Esophagus squamous epithelium (tissue), 5 donors: ENCODE results near the gene NRXN2. TPM values are rescaled to one million over a fixed set of nuclear protein-coding genes. Genes with fewer than 3 reads are reported as not detected.
"Not testable (repeated sequence)": the region's sequence is repeated elsewhere in the genome, so short reads cannot be mapped to it uniquely, and the experiment has no call there.

Experiments
- DNase-seq: peaks from one replicate; lab custom pipeline; 2025; lab: John Stamatoyannopoulos, UW
- H3K27ac ChIP-seq, 4 donors: fragments of 200-600 bp; sonication (generic); one replicate each; pipeline ENCODE4 v1.5.1; 2016 to 2019; ENCODE audit warnings: mild to moderate bottlenecking in 1 of 4
- H3K27me3 ChIP-seq, 4 donors: fragments of 200-600 bp; sonication (generic); 1 replicate in 3 of 4; 2 replicates in 1 of 4; pipeline versions ENCODE4 v1.5.1 to v1.6.0; 2017 to 2021; ENCODE audit warnings: antibody characterized with exemption in 1 of 4
- H3K36me3 ChIP-seq, 3 donors: fragments of 200-600 bp; sonication (generic); one replicate each; pipeline ENCODE4 v1.5.1; 2016 to 2019
- H3K4me1 ChIP-seq, 3 donors: fragments of 200-600 bp; sonication (generic); one replicate each; pipeline ENCODE4 v1.5.1; 2017 to 2019
- H3K4me3 ChIP-seq, 4 donors: fragments of 200-600 bp; sonication (generic); 1 replicate in 3 of 4; 2 replicates in 1 of 4; pipeline ENCODE4 v1.5.1; 2016 to 2019; ENCODE audit warnings: mild to moderate bottlenecking in 2 of 4, moderate library complexity in 1 of 4
- H3K9me3 ChIP-seq, 3 donors: fragments of 200-600 bp; sonication (generic); one replicate each; pipeline ENCODE4 v1.5.1; 2016 to 2019
- POLR2A ChIP-seq, 4 donors: fragments of 450-650 bp; IDR thresholded peaks; one replicate each; pipeline ENCODE4 v1.6.1; 2017; ENCODE audit warnings: antibody characterized with exemption in 4 of 4, mild to moderate bottlenecking in 4 of 4, moderate library complexity in 3 of 4
- WGBS, 2 donors: methylation state at CpG; one replicate each; pipeline ENCODE4 v1.1.5; 2018; 5-methylcytosine and 5-hydroxymethylcytosine counted together
- intact Hi-C: fragments of 100-400 bp; cut with DNase I; formaldehyde crosslinking; loops from one replicate; pipeline ENCODE4 v1.15.0; 2022
- total RNA-seq, 4 donors: library from RNA; depleted of rRNA; stranded (reverse); fragments of >200 nt; gene quantifications; one replicate each; pipeline ENCODE4 v1.1.0, GENCODE V29; 2016
- TF ChIP-seq, protein P1 (sequence below), 6 experiments: fragments of 450-650 bp in 4 of 6; fragments of 200-600 bp in 2 of 6; sonication (generic) in 2 of 6; IDR thresholded peaks; one replicate each; pipeline ENCODE4 v1.5.1; 2016 to 2019; ENCODE audit warnings: antibody characterized with exemption in 6 of 6, mild to moderate bottlenecking in 4 of 6, moderate library complexity in 4 of 6
- donor health status: DM: yes; HTN: yes; CAD: no.

NRXN2 gene
- total RNA-seq, 4 donors from 2014 or later: 0.38 TPM; not detected in 3

DNA sequence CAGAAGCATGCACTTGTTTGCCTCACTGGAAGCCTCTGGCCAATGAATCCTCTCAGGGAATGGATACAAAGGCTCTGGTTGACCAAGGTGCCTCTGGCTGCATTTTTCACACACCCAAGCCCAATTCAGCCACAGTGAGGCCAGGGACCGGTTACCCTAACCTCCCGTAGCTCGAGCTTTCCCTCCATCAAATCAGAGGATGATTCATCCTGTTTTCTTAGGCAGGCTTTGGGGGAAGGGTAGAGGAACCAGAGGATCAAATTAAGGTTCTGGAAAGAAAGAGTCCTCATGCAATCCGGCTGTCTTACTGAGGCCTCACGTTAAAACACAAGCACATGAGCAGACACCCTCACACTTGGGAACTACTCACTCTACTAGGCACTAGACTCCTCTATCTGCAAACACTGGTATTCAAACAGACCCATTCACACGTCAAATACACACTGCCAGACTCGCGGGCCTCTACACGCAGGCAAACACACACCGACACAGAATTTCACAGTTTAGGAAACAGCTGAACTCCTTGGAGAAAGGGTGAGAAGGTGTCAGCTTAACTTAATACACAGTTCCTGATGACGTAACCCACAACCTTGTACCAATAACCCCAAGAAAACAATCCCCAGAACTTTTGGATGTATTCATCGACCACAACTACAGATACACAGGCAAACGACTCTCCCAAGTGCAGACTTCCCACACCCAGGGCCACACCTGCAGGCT is 12.4 kb downstream of the NRXN2 start:
- TF ChIP-seq, protein P1, sequence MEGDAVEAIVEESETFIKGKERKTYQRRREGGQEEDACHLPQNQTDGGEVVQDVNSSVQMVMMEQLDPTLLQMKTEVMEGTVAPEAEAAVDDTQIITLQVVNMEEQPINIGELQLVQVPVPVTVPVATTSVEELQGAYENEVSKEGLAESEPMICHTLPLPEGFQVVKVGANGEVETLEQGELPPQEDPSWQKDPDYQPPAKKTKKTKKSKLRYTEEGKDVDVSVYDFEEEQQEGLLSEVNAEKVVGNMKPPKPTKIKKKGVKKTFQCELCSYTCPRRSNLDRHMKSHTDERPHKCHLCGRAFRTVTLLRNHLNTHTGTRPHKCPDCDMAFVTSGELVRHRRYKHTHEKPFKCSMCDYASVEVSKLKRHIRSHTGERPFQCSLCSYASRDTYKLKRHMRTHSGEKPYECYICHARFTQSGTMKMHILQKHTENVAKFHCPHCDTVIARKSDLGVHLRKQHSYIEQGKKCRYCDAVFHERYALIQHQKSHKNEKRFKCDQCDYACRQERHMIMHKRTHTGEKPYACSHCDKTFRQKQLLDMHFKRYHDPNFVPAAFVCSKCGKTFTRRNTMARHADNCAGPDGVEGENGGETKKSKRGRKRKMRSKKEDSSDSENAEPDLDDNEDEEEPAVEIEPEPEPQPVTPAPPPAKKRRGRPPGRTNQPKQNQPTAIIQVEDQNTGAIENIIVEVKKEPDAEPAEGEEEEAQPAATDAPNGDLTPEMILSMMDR (IDR thresholded peaks at IDR 0.05): no peak
- no peak for TF ChIP-seq POLR2A (IDR thresholded peaks at IDR 0.05)
- 28 to 39% methylated on average over 13 of the region's 13 CpGs for WGBS, 2 donors
- intact Hi-C loops: no loop called here
- Histone ChIP-seq H3K4me1 (peaks cover 4 to 28% (median 19%) of the 10 kb centered on the region in 3 donors), H3K27me3 (peaks cover 14 to 95% (median 26%) of the 10 kb centered on the region in 4 donors), H3K36me3 (no peaks in the 10 kb centered on the region), H3K4me3 (no peak overlapping the region), H3K9me3 (no peaks in the 10 kb centered on the region), H3K27ac (no peak overlapping the region)
- no peak for DNase-seq

DNA sequence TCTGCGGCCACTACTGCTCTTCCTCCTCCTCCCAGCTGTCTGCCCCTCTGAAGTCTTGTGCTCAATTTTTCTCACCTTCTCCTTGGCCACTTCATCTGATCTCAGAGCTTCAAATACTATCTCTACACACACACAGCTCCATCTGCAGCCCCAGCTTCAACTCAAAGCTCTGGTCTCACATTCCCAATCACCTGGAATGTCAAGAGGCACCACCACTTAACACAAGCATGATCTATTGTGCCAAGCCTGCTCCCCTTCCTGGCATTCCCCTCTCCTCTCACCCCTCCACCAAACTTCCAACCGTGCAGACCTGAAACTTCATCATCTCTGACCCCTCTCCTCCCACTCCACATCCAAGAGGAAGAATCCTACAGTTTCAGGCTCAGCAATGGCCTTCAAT is 17.5 kb downstream of the NRXN2 start:
- 37 to 51% methylated on average over 2 of the region's 2 CpGs for WGBS, 2 donors
- H3K36me3 ChIP-seq: no peaks in the 10 kb centered on the region
- no peak overlapping the region for H3K4me3 ChIP-seq
- no peaks in the 10 kb centered on the region for H3K9me3 ChIP-seq
- TF ChIP-seq, protein P1 (IDR thresholded peaks at IDR 0.05): no peak
- TF ChIP-seq POLR2A (IDR thresholded peaks at IDR 0.05): no peak
- no peaks in the 10 kb centered on the region for H3K4me1 ChIP-seq
- intact Hi-C loops: no loop called here
- no peak for DNase-seq
- H3K27ac ChIP-seq: no peak overlapping the region
- peaks cover 0 to 85% (median 0%) of the 10 kb centered on the region in 4 donors for H3K27me3 ChIP-seq

DNA sequence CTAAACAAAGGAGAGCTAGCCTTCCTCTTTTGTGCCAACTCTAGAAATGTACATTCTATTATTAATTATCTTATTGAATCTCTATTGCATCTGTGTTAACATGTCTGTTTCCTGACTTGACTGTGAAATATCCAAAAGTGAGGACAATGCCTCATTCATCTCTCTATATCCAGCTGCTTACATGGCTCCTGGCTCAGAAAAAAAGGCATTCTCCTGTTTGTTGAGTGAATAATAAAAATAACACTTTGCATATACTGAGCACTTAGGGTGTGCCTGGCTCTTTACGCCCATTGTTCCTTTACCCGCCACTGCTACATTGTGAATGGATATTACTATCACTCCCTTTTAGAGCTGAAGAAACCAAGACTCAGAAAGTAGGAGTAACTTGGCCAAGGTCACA is 19.9 kb downstream of the NRXN2 start:
- no peak for DNase-seq
- H3K27me3 ChIP-seq: peaks cover 0 to 68% (median 0%) of the 10 kb centered on the region in 4 donors
- intact Hi-C loops: no loop called here
- no peak for TF ChIP-seq POLR2A (IDR thresholded peaks at IDR 0.05)
- TF ChIP-seq, protein P1 (IDR thresholded peaks at IDR 0.05): no peak
- H3K4me1 ChIP-seq: no peaks in the 10 kb centered on the region
- H3K36me3 ChIP-seq: no peaks in the 10 kb centered on the region
- no peaks in the 10 kb centered on the region for H3K9me3 ChIP-seq
- H3K27ac ChIP-seq: no peak overlapping the region
- 83 to 84% methylated on average over 2 of the region's 2 CpGs for WGBS, 2 donors
- no peak overlapping the region for H3K4me3 ChIP-seq

DNA sequence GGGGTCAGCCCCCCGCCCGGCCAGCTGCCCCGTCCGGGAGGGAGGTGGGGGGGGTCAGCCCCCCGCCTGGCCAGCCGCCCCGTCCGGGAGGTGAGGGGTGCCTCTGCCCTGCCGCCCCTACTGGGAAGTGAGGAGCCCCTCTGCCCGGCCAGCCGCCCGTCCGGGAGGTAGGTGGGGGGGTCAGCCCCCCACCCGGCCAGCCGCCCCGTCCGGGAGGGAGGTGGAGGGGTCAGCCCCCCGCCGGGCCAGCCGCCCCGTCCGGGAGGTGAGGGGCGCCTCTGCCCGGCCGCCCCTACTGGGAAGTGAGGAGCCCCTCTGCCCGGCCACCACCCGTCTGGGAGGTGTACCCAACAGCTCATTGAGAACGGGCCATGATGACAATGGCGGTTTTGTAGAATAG is 21.0 kb downstream of the NRXN2 start:
- H3K4me3 ChIP-seq, H3K27ac ChIP-seq, intact Hi-C loops, H3K9me3 ChIP-seq, H3K4me1 ChIP-seq, DNase-seq, H3K36me3 ChIP-seq: not testable (repeated sequence)
- no CpG with 5 or more reads among the region's 29 CpGs for WGBS, 2 donors
- H3K27me3 ChIP-seq: peaks cover 0 to 65% (median 0%) of the 10 kb centered on the region in 4 donors

DNA sequence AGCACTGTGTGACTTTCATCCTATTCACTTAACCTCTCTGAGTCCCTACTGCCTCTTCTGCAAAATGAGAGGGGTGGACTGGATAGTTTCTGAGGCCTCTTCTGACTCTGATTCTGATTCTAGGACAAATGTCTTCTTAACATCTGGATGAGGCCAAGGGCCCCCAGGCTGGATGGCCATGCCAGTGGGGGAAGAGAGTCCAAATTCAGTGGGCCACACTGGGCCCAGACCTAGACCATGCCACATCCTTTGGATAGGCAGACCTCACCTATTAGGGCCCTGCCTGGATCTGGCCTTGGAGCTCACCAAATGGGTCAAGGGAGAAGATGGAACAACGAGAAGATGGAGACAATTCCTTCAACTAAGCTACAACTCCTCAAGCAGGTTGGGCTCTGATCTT is 24.6 kb downstream of the NRXN2 start:
- Histone ChIP-seq H3K9me3 (no peaks in the 10 kb centered on the region), H3K27ac (no peak overlapping the region), H3K36me3 (no peaks in the 10 kb centered on the region), H3K27me3 (peaks cover 0 to 68% (median 0%) of the 10 kb centered on the region in 4 donors), H3K4me1 (no peaks in the 10 kb centered on the region), H3K4me3 (no peak overlapping the region)
- no peak for DNase-seq
- TF ChIP-seq, protein P1 (IDR thresholded peaks at IDR 0.05): no peak
- no peak for TF ChIP-seq POLR2A (IDR thresholded peaks at IDR 0.05)
- 80 to 88% methylated on average over 1 of the region's 1 CpG for WGBS, 2 donors
- intact Hi-C loops: no loop called here
